IPS-18c (cell line): ENCODE measurements around the gene HHAT.

Experiments
- H3K4me3 ChIP-seq: 2 replicates; pipeline ENCODE4 v1.7.0; 2013; ENCODE audit warnings: low read depth, mild to moderate bottlenecking, low read length, moderate library complexity; ENCODE audit not compliant: insufficient read depth
- H3K9me3 ChIP-seq: one replicate; pipeline ENCODE4 v1.6.1; 2013; ENCODE audit warnings: mild to moderate bottlenecking, low read length, moderate library complexity; ENCODE audit not compliant: control insufficient read depth, insufficient read depth

Gene HHAT

DNA sequence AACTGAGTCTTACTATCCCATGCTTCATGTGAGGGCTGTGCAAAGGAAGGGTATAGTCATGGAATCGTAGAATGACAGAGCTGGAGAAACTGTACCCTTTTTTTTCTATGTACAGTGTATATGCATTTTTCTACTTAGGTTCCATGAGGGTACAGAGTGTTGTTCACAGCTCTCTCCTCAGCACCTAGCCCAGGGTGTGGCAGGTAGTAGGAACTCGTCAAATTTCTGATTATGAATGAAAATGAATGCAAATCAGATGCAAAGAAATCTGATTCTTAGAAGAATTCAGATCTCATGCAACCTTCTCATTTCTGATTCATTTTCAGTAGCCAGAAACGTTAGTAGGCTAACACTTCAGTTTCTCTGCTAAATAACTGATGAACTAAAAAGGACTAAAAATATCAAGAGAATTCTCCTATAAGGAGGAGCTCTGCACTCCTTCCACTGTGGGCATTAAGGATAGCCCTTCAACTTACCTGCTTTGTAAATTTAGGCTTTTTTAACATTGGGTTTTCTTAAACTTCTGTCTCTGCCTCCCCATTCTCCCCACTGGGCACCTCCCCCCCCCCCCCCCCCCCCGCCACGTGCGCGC, 18.0 kb upstream of the HHAT start:
- H3K4me3 ChIP-seq, result no peak overlapping the region
- H3K9me3 ChIP-seq, result no peaks in the 10 kb centered on the region

DNA sequence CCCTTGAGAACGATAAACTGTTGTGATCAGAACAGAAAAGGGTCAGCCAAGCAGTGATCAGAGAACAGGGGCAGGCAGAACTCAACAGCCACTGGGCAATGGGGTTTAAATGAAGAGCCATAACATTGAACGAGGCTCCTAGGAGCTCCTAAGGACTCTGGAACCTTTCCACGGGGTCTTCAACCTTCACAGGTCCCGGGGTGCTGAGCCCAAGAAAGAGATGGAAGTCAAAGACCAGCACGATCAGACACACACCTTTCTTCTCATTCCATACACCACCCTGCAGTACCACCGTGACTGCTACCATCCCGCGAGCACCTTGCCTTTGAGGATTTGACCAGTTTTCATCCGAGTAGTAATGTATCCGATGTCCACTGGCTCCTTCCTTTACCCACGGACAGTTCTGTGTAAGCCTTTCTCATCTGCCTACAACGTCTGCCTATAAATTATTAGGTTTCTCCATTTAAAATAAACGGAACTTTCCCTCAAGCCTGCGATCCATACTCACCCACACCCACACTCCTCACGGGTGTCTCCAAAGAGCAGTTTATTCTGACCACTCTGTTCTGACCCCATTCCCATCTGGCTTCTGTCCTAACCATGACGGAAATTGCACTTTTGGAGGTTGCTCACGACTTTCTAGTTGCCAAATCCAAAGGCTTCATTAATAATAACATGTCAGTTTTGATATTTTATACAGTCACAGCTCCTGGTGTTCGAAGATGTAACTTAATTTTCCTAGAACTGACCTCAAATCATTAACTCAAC, 16.8 kb upstream of the HHAT start:
- Histone ChIP-seq H3K9me3 (no peaks in the 10 kb centered on the region), H3K4me3 (peak overlapping the region; percentile 47; the same call in 1 of the 2 replicates)

DNA sequence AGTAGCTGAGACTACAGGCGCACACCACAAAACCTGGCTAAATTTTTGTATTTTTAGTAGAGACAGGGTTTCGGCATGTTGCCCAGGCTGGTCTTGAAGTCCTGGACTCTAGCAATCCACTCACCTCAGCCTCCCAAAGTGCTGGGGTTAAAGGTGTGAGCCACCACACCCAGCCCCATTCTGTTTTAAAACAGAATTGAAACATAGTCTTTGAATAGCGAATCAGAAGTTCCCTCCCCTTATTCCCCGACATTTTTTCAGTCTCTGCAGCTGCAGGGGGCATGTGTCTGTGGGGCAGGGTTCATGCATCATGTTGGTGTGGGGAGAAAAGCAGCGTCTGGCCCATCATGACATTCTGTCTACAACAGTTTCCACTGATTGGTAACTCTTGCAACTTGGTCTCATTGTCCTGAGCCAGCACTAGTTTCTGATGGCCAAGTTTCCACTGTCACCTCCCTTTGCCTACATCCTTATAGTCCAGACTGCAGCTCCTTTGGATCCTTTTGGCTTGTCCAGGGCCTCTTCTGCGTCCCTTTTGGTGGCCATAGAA, 15.6 kb upstream of the HHAT start:
- Histone ChIP-seq H3K9me3 (no peaks in the 10 kb centered on the region), H3K4me3 (no peak overlapping the region)

DNA sequence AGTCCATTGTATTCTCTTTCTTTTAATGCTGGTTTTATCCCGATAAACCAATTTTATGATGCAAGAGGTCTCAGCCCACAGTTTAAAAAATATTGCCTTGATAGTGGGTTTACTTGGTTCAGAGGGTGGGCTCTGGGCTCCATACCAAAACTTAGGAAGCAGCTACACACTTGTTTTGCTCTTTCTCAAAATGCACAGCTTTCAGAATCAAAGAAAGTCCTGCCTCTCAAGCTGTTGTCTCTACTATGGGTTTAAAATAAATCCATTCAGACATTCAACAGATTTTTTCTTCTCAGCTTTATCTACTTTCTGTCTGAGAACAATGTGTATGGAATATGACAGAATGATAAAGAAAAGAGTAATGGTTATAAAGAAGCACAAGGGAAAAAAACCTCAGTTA, 14.8 kb upstream of the HHAT start:
- H3K9me3 ChIP-seq, result no peaks in the 10 kb centered on the region
- no peak overlapping the region for H3K4me3 ChIP-seq

DNA sequence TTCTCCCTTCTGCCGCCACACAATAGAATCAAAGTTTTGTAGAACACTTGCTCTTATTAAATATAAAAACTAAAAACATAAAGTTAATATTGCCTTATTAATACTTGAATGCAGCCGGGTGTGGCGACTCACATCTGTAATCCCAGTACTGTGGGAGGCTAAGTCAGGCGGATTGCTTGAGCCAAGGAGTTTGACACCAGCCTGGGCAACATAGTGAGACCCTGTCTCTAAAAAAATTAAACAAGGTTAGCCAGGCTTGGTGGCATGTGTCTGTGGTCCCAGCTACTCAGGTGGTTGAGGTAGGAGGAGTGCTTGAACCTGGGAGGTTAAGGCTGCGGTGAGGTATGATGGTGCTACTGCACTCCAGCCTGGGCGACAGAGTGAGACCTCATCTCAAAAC, 13.2 kb upstream of the HHAT start:
- Histone ChIP-seq H3K9me3 (no peaks in the 10 kb centered on the region), H3K4me3 (no peak overlapping the region)

DNA sequence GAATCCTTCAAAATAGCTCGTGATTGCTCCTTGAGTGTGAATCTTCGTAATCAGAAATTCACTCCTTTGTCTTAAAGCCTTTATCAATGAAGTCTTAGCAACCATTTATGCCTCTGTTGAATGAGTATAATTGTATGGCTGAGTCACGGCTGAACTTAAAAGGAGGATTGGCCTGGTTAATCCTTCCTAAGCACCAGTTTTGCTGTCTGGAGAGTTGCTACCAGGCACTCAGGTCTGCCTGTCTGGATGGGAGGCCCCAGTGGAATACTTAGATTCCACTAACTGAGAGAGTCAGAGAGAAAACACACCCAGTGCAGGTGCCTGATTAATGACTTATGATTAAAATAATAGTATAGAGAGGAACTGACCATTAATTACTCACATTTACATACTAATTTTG, 7.6 kb upstream of the HHAT start:
- H3K4me3 ChIP-seq, result no peak overlapping the region
- H3K9me3 ChIP-seq, result no peaks in the 10 kb centered on the region

DNA sequence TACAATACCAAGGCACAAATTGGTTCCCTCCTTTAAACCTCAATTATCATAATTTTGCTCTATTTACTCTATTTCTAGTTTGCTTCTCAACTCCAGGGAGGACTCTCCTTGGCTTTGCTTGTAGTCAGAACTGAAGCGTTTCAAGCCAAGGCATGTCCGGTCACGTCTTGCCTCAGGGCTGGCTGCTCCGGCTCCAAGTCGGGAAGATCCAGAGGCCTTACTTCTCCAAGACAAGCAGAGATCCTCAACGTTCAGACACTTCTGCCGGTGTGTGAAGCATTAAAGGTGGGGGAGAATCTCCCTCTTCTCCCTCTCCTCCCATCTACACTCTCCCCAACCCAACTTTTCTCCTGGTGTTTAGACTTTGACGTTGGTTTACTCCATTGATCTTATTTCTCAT, 7.2 kb upstream of the HHAT start:
- no peaks in the 10 kb centered on the region for H3K9me3 ChIP-seq

DNA sequence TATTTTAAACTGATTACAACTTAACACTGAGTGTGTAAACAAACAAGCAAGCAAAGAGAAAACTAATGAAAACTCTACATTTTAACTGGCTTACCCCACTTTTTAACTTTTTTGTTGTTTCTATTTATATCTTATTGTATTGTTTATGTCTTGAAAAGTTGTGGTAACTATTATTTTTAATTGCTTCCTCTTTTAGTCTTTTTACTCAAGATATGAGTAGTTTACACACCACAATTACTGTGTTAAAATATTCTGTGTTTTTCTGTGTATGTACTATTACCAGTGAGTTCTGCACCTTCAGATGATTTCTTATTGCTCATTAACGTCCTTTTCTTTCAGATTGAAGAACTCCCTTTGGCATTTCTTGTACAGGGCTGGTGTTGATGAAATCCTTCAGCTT, 4.7 kb upstream of the HHAT start:
- H3K4me3 ChIP-seq, result no peak overlapping the region
- no peaks in the 10 kb centered on the region for H3K9me3 ChIP-seq

More for the DNA sequence above, 7.2 kb upstream of the HHAT start:
- H3K4me3 ChIP-seq, result no peak overlapping the region

DNA sequence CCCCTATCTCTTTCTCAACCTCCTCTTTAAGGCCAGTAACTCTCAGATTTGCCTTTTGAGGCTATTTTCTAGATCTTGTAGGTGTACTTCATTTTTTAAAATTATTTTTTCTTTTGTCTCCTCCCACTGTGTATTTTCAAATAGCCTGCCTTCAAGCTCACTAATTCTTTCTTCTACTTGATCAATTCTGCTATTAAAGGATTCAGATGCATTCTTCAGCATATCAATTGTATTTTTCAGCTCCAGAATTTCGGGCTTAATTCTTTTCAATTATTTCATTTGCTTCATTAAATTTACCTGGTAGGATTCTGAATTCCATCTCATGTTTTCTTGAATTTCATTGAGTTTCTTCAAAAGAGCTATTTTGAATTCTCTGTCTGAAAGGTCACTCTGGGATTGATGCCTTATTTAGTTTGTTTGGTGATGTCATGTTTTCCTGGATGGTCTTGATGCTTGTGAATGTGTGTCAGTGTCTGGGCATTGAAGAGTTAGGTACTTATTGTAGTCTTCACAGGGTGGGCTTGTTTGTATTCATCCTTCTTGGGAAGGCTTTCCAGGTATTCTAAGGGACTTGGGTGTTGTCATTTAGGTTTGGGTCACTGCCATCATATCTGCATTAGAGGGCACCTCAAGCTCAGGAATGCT, 3.6 kb upstream of the HHAT start:
- Histone ChIP-seq H3K4me3 (no peak overlapping the region), H3K9me3 (no peaks in the 10 kb centered on the region)

DNA sequence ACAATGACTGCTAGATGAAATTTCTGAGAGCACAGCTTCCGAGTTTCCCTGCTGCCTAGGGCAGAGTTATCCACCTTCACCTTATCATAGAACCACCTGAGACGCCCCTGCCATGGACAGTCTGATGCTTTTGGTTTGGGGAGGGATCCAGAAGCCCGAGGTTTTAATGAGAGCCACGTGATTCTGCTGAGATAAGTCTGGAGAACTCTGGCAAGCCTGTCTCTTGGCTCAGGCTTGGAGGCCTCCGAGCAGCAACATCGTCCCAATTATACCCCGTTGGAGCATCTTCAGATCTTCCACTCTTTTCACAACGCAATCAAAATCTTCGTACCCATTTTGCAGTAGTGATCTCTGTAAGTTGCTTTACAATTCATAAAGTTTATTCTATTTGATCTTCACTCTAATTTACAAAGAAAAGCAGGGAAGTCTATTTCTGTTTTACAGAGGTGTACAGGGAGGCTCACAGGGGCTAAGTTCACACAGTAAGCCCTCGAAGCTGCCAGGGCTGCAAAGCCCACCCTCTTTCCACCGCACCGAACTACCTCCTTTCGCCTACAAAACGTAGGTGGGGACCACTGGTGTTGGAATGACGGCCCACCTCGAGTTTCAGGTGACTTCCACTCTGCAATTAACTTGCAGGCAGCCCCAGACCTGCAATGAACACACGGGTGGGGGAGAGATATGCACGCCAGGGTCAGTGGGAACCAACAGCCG, 513 bp upstream of the HHAT start:
- Histone ChIP-seq H3K4me3 (peak overlapping the region; percentile 74), H3K9me3 (no peaks in the 10 kb centered on the region)

DNA sequence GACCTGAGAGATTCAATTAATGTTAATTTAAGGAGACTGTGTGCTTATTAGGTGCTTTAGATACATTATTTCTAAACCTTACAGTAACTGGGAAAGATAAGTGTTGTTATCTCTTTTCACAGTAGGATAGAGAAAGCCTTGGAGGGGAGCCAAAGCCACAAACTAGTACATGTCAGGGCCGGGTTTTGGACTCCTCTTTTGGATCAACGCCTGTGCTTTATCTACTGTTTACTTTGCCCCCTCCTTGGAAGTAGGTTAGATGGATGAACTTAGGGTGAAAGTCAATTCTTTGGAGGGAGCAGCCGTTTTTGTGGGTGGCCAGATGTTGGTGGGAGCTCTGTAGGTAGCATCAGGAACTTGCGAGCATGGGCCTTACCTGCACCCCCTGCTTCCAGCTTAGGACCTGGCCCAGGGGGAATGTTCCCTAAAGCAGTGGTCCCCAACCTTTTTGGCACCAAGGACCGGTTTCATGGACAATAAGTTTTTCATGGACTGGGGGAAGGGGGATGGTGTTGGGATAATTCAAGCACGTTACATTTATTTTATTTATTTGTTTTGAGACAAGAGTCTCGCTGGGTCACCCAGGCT, 1.7 kb downstream of the HHAT start:
- Histone ChIP-seq H3K9me3 (no peaks in the 10 kb centered on the region), H3K4me3 (no peak overlapping the region)

DNA sequence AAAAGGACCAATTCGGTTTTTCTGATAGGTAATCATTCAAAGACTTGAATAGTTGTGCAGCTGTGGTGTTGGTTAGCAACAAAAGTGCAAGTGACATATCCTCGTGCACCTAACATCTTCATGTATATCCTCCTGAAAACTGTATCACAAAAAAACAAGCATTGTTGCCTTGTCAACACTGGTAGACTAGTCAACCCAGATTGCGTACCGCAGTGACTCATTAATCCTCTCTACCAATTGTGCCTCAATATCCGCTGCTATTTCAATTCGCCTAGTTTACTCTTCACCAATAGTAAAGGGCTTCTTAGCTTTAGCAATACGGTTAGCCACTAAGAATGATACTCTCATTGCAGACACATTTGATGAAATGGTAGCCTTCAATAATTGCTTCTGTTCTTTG, 3.5 kb downstream of the HHAT start:
- H3K4me3 ChIP-seq, result no peak overlapping the region

DNA sequence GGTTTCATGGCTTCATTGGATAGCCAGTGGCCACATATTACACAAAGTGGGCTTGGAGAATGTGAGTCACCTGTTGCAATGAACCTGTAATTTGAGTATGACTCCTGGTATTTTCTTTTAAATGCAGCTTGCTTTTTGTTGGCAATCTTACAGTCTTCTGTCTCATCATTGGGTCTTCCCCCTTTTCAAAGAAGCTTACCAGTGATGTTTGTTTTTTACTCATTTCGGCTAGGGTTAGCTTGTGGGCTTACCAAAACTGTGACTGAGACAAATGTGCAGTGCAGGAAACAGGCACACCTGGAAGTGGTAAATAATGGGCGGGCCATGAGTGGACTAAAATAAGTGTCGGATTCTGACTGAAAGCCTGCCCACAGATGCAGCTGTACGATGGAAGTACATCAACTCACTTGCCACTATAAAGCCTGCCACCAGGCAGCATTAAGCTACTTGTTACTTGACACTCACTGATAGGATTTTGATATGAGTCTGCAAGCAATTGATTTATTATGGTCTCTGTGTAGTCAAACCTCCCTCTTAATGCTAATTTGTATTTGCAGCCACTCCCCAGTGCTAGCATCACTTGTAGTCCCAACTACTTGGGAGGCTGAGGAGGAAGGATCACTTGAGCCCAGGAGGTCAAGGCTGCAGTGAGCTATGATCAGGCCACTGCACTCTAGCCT, 4.2 kb downstream of the HHAT start:
- Histone ChIP-seq H3K4me3 (no peak overlapping the region), H3K9me3 (no peaks in the 10 kb centered on the region)

More for the DNA sequence above, 3.5 kb downstream of the HHAT start:
- no peaks in the 10 kb centered on the region for H3K9me3 ChIP-seq

DNA sequence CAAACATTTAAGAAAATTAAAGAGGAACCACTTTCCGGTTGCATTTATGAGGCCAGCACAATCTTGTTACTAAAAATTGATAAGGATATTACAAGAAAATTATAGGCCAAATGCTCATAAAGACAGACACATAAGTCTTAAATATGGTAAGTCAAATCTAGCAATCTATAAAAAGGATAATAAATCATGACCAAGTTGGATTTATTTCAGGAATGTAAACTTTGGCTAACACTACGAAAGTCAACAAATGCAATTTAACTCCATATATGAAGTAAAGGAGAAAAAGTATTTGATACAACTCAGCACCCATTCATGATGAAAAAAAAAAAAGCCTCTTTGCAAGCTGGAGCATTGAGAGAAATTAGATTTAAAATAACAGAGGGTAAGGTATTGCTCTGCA, 6.3 kb downstream of the HHAT start:
- no peak overlapping the region for H3K4me3 ChIP-seq
- no peaks in the 10 kb centered on the region for H3K9me3 ChIP-seq

DNA sequence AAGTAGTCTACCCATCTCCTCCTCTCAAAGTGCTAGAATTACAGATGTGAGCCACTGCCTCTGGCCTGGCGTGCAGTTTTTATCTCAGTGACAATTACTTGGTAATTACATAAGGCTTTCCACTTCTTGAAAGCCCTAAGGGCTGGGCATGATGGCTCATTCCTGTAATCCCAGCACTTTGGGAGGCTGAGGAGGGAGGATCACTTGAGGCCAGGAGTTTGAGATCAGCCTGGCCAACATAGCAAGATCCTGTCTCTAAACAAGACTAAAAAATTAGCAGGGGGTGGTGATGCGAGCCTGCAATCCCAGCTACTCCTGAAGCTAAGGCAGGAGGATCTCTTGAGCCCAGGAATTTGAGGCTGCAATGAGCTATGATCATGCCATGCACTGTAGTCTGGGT, 7.7 kb downstream of the HHAT start:
- no peaks in the 10 kb centered on the region for H3K9me3 ChIP-seq
- no peak overlapping the region for H3K4me3 ChIP-seq

DNA sequence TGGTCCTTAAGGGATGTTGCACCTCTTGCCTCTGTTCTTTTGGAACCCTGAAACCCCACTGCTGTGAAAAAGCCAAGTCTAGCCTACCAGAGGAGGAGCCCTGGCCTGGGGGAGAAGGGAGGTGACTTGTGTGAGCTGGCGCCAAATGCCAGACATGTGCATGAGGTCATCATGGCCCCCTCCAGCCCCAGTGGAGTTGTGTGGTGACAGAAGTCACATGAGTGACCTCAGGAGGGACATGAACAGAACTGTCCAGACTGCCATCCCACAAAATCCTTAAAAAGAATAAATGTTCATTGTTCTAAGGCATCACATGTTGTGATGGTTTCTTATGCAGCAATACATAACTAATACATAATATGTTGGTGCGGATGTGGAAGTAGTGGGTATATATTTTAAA, 10.8 kb downstream of the HHAT start:
- Histone ChIP-seq H3K9me3 (no peaks in the 10 kb centered on the region), H3K4me3 (no peak overlapping the region)

DNA sequence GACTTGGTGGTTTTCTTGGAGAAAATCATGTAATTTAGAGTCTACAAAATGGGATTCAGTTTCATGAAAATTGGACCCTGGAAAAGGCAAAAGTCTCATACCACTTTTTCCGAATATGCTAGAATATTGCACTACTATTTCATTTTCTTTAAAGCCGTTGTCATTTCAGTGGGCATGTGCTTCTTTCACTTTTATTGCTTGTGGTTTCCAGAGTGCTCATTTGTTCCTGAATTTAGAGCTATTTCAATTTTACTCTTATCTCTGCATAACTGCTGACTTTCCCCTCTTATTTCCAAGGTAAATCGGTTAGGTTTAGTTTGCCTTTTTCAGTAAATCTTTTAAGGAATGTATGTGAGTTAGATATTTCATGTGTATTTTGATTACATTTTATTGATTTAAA, 11.6 kb downstream of the HHAT start:
- Histone ChIP-seq H3K9me3 (no peaks in the 10 kb centered on the region), H3K4me3 (no peak overlapping the region)
